ENCODE measurements around the gene S1PR4. TPM values are rescaled to one million over a fixed set of nuclear protein-coding genes. Genes with fewer than 3 reads are reported as not detected.

Gene S1PR4
- total and polyA plus RNA-seq, 2 of the 13 experiments (the other 11 are each of a cell fraction or from before 2014, with no cell fraction given), result 0.07 to 0.09 TPM

DNA sequence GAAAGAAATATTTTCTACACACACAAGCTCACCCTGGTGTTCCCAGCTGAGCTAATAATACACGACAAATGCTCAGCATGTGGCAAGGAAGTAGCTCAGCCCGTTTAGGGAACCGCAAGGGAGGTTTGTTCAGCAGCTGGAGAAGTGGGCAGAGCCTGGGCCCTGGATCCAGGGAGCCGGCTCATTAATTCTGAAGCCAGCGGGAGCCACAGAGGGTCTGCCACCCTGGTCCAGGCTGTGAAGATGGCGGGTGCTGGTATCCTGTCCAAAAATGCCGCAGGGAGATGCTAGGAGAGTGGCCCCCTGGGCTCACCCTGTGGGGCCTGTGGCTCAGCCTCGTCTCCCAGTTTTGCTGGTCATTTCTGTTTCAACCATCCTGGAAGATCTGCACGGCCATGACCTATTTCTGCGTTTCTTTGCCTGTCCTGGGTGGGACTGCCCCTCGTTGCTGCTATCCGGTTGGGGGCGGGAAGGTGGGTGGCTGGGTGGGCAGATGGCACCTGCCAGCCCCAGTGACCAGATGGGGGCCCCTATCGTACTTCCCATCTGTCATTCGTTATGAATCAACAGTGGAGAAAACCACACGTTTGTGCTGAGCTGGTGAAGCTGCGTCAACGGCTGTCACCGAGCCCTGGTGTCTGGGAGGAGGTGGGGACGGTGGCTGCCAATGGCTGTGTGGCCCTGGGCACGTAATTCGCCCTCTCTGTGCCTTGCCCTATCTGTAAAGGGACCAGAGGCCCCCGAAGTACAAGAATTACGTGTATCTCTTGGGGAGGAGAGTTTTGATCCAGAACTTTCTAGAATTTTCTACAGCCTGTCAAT is 45.4 kb upstream of the S1PR4 start:
- TF ChIP-seq, protein P1, sequence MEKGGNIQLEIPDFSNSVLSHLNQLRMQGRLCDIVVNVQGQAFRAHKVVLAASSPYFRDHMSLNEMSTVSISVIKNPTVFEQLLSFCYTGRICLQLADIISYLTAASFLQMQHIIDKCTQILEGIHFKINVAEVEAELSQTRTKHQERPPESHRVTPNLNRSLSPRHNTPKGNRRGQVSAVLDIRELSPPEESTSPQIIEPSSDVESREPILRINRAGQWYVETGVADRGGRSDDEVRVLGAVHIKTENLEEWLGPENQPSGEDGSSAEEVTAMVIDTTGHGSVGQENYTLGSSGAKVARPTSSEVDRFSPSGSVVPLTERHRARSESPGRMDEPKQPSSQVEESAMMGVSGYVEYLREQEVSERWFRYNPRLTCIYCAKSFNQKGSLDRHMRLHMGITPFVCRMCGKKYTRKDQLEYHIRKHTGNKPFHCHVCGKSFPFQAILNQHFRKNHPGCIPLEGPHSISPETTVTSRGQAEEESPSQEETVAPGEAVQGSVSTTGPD (CRISPR knock-in tag; IDR thresholded peaks at IDR 0.05), result no peak
- no peak for TF ChIP-seq GZF1 (CRISPR knock-in tag; IDR thresholded peaks at IDR 0.05)
- peak; percentile 92 for TF ChIP-seq ZNF768 (CRISPR knock-in tag; IDR thresholded peaks at IDR 0.05)
- TF ChIP-seq NONO (IDR thresholded peaks at IDR 0.05), result no peak
- no peak for TF ChIP-seq NONO (CRISPR knock-in tag; conservative IDR thresholded peaks at IDR 0.05)
- TF ChIP-seq, protein P2, sequence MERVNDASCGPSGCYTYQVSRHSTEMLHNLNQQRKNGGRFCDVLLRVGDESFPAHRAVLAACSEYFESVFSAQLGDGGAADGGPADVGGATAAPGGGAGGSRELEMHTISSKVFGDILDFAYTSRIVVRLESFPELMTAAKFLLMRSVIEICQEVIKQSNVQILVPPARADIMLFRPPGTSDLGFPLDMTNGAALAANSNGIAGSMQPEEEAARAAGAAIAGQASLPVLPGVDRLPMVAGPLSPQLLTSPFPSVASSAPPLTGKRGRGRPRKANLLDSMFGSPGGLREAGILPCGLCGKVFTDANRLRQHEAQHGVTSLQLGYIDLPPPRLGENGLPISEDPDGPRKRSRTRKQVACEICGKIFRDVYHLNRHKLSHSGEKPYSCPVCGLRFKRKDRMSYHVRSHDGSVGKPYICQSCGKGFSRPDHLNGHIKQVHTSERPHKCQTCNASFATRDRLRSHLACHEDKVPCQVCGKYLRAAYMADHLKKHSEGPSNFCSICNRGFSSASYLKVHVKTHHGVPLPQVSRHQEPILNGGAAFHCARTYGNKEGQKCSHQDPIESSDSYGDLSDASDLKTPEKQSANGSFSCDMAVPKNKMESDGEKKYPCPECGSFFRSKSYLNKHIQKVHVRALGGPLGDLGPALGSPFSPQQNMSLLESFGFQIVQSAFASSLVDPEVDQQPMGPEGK (CRISPR knock-in tag; IDR thresholded peaks at IDR 0.05), result no peak

More for the DNA sequence above, 45.4 kb upstream of the S1PR4 start:
- POLR2A ChIA-PET, result no interaction called here
- CTCF ChIA-PET (ENCODE audit: low intra/inter-chr PET ratio, low total read pairs), result no interaction called here
- BruUV-seq (replicated peaks), result no TSS peak
- Histone ChIP-seq H3K79me2 (ENCODE audit: insufficient read depth, low read length) (no peaks in the 10 kb centered on the region), H4K20me1 (ENCODE audit: insufficient read depth, low read length) (no peaks in the 10 kb centered on the region), H3K4me2 (ENCODE audit: low read depth, low read length) (no peak overlapping the region; the same call in 1 of the 2 replicates), H3K36me3 (replicated peaks in 1 of 2; ENCODE audit: control insufficient read depth in 1 of 2, insufficient read depth in 2 of 2, low read length in 2 of 2) (no peaks in the 10 kb centered on the region), H2AFZ (ENCODE audit: low read length) (no peak overlapping the region), H3K4me1 (ENCODE audit: insufficient read depth, low read length) (peaks cover 7% of the 10 kb centered on the region; the same call in 1 of the 2 replicates), H3K9ac (ENCODE audit: insufficient read depth, low read depth, low read length) (no peak overlapping the region), H3K27me3 (ENCODE audit: control insufficient read depth in 1 of 2, insufficient read depth in 2 of 2, low read length in 2 of 2) (peaks cover 0 to 7% of the 10 kb centered on the region in 2 experiments; a peak in 2 of 5 replicates), H3K9me3 (ENCODE audit: low read length) (no peaks in the 10 kb centered on the region), H3K4me3 (replicated peaks in 1 of 3; ENCODE audit: insufficient read depth in 1 of 3, low read depth in 2 of 3, low read length in 3 of 3) (no peak overlapping the region), H3K27ac (ENCODE audit: extremely low read length, insufficient read depth, low read length) (no peak overlapping the region)
- intact Hi-C loops (cut with micrococcal nuclease; ENCODE audit: unreplicated experiment) (no loop called here), in situ Hi-C loops (cut with HindIII; ENCODE audit: extremely low pct_ligation_motif_present, low pct_unique_long_range_greater_than_20kb) (no loop called here)
- no peak for FAIRE-seq
- no peak for ATAC-seq
- no peak for DNase-seq (ENCODE audit: low spot score)
- 24% methylated on average over 10 of the region's 24 CpGs for WGBS (ENCODE audit: low lambda C conversion rate)

All from HepG2 (cell line).